KOPT-K1 (cell line): ENCODE data around the gene PRICKLE4.
"Not testable (repeated sequence)": the region's sequence is repeated elsewhere in the genome, so short reads cannot be mapped to it uniquely, and the experiment has no call there.

Experiments used
- H3K27ac ChIP-seq: fragments of 200-600 bp; sonication (generic); 2 replicates; pipeline ENCODE4 v1.5.1; 2016; ENCODE audit warnings: antibody characterized with exemption, mild to moderate bottlenecking, low read depth, low read length; ENCODE audit not compliant: poor library complexity, severe bottlenecking
- H3K36me3 ChIP-seq: fragments of 200-600 bp; sonication (generic); 2 replicates; pipeline ENCODE4 v1.5.1; 2017; ENCODE audit warnings: antibody characterized with exemption, mild to moderate bottlenecking, low read length, moderate library complexity; ENCODE audit not compliant: insufficient read depth
- H3K9me3 ChIP-seq: fragments of 200-600 bp; sonication (generic); 2 replicates; pipeline ENCODE4 v1.5.1; 2017; ENCODE audit warnings: antibody characterized with exemption, low read length, mild to moderate bottlenecking; ENCODE audit not compliant: insufficient read depth, poor library complexity, severe bottlenecking

PRICKLE4 gene

DNA sequence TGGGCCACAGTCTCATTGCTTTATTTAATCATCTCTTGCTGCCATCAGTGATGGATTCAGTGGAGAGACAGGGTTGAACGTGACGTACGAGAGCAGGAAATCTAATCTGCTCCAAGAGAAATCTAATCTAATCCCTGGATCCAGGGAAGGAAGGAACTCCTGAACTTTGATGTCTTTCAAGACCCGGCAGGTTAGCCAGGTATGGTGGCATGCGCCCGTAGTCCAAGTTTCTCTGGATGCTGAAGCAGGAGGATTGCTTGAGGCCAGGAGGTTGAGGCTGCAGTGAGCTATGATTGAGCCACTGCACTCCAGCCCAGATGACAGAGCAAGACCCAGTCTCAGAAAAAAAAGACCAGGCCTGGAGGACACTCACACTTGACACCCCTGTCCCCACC lies 21.9 kb upstream of the PRICKLE4 start:
- no peaks in the 10 kb centered on the region for H3K36me3 ChIP-seq
- no peaks in the 10 kb centered on the region for H3K9me3 ChIP-seq
- H3K27ac ChIP-seq: no peak overlapping the region

DNA sequence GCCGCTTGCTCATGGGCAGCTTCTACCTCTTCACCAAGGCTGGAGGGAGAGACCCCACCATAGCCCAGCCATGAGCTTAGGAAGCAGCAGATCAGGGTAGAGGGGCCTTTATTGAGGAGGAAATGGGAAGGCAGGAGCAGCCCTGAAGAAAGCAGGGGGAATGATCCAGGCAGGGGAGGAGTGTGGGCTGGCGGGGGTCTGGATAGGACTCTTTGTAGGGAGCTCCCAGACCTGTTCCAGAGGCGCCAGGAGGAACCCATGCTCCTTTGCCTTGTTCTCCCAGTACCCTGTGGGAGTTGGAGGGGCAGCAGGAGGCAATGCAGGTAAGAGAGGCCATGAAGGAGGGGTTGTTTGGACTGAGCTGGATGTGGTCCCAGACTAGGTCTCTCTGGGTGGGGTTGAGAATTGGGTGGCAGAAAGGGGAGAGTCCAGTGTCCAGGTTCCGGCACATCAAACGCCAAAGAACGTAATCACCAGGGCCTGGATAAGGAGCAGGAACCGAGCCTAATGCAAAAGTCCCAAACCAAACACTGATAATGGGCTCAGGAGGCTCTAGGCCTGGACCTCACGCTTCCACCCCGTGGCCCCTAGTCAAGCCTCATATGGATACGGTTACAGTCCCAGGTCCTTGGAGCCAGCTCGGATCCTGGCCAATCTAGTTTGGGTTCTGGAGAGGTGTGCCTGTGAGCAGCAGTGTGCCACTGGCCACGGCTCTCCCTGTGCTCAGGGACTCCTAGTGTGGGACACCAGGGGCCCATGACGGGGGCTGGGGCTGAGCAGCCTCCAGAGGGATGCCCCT lies 21.3 kb upstream of the PRICKLE4 start:
- Histone ChIP-seq H3K9me3 (no peaks in the 10 kb centered on the region), H3K36me3 (no peaks in the 10 kb centered on the region), H3K27ac (no peak overlapping the region)

DNA sequence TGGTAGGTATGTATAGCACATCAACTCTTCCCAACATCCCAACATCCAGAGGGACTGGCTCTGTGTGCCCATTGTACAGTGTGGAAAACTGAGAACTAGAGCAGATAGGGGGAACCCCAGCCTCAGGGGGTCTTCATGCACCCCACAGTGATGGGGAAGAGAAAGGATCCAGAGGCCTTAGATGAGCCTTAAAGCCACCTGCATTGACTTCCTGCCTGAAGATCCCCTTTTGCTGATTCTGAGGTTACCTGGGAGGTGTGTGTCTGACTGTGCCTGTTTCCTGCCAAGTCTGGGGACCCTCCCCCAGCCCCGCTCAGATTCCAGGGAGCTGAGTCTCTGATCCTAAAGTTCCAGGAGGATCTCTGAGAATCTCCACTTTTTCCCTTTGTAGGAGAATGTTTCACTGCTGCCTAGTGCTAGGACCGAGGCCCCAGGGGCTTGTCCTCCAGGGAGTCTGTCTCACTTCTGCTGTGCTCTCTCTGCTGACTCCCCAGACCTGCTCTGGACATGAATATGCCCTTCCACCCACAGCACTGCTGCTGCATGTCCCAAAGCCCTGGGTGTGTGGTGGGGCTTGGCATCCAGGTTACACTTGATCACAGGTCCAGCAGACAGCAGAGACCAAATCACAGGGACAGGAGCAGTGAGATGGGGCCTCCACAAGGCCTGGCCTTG lies 20.5 kb upstream of the PRICKLE4 start:
- no peaks in the 10 kb centered on the region for H3K36me3 ChIP-seq
- H3K27ac ChIP-seq: no peak overlapping the region
- H3K9me3 ChIP-seq: no peaks in the 10 kb centered on the region

DNA sequence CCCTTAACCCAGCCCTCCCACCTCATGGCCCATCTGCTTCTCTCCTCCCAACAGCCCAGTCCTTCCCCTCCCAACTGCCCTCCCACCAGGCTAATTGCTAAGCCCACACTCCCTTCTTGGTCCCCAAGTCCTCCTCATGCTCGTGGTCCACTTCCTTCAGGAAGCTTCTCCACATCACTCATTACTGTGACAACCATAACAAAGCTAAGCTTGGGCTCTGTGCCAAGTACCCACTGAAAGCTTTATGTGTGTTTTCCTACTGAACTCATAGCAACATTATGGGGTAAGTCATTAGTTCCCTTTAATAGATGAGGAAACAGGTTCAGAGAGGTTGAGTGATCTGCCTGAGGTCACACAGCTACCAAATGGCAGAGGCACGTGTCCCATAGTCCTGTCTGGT lies 17.1 kb upstream of the PRICKLE4 start:
- Histone ChIP-seq H3K9me3 (no peaks in the 10 kb centered on the region), H3K36me3 (no peaks in the 10 kb centered on the region), H3K27ac (no peak overlapping the region)

DNA sequence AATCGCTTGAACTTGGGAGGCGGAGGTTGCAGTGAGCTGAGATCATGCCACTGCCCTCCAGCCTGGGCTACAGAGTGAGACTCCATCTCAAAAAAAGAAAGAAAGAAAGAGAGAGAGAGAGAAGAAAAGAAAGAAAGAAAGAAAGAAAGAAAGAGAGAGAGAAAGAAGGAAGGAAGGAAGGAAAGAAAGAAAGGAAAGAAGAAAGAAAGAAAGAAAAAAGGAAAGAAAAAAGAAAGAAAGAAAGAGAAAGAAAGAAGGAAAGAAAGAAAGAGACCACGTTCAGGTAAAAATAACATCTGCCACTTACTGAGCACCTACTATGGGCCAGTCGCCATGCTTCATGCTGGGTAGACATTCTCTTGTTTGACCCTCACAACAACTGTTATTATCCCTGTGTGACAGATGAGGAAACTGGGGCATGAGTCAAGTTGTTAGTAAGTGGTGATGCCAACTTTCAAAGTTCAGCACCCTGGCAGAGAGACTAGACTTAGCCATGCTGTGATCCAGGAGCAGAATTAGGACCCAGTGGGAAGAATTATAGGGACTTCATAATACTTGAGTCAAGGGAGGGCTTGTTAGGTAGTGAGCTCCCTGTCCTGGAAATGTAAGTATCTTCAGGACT lies 14.4 kb upstream of the PRICKLE4 start:
- not testable (repeated sequence) for H3K27ac ChIP-seq, H3K36me3 ChIP-seq, H3K9me3 ChIP-seq

DNA sequence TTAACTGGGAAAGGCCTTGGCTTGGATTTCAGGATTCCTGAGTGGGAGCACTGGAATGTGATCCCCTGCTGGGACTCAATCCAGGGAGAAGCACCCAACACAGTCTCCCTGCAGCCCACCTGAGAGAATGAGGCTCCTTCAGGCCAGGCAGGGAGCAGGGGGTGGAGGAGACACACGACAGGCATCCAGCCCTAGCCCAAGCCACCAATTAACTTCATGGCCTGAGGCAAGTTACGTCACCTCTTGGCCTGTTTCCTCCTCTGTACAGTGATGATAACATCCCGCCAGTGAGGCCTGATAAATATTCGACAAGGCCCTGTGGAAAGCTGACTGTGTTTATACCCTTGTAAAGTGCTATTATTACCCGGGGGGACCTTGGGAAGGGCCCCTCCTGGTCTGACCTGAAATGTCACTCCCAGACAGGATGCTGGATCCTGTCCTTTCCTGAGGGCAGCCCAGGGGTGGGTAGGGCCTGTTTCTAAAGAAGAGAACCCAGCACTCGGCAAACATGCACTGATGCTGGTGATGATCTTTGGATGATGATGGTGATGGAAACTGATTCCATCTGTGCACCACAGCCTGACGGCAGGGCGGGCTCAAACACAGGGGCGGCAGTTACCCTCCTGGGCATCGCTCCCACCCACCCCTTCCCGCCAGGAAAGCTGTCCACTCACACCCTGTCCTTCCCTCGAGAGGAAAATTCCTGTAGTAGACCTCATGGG lies 13.3 kb upstream of the PRICKLE4 start:
- no peak overlapping the region for H3K27ac ChIP-seq
- H3K36me3 ChIP-seq: peaks cover 21% of the 10 kb centered on the region; the same call in 1 of the 2 replicates
- H3K9me3 ChIP-seq: no peaks in the 10 kb centered on the region

DNA sequence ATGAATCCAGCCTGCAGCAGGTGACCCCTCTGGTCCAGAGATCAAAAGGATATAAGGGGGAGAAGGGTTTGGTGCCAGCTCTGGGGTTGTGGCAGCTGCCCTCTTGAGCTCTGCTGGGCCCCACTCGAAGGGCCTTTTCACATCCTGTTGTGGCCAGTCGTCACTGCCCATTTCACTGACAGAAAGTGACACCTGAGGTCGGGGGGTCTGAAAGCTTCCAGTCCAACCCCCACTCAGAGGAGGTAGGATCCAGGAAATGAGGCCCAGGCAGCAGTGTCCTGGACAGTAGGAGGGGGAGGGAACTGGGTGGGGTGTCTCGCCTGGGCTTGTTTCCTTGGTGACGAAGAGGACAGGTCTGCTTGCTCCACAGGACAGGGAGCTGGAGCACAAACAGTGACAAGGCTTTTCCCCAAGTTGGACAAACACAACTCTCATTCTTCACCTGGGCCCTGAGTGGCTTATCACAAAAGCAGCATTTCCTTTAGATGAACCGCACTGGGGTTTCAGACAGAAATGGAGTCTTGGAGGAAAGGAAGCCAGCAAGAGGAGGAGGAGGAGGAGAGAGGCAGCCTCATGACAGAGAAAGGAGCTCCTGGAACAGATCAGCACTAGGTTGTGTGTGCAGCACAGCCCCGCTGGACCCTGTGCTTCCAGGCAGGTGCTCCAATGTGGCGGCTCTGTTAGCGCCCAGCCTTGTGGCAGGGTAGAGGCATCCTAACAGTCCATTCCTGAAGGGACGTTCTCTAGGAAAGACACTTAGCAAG lies 11.9 kb upstream of the PRICKLE4 start:
- peak overlapping the region; percentile 51 for H3K27ac ChIP-seq
- H3K36me3 ChIP-seq: peaks cover 27% of the 10 kb centered on the region; the same call in 1 of the 2 replicates
- H3K9me3 ChIP-seq: no peaks in the 10 kb centered on the region

DNA sequence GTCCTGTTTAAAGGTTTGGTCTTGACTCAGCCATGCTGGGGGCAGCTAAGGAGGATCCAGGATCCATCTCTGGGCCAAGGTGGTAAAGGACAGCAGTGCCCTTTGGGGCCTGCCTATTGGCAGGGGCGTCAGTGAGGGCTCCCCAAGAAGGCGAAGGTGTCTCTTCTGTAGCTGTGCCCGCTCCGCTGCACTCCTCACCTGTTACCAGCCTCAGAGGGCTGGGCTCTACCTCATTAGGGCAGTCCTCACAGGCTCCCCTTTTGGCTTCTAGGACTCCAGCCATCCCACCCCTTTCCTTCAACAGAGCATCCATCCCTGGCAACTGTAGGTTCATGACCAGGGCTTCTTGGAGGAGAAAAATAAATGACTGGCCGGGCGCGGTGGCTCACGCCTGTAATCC lies 11.2 kb upstream of the PRICKLE4 start:
- H3K27ac ChIP-seq: peak overlapping the region; percentile 51
- no peaks in the 10 kb centered on the region for H3K9me3 ChIP-seq
- peaks cover 30% of the 10 kb centered on the region; the same call in 1 of the 2 replicates for H3K36me3 ChIP-seq

DNA sequence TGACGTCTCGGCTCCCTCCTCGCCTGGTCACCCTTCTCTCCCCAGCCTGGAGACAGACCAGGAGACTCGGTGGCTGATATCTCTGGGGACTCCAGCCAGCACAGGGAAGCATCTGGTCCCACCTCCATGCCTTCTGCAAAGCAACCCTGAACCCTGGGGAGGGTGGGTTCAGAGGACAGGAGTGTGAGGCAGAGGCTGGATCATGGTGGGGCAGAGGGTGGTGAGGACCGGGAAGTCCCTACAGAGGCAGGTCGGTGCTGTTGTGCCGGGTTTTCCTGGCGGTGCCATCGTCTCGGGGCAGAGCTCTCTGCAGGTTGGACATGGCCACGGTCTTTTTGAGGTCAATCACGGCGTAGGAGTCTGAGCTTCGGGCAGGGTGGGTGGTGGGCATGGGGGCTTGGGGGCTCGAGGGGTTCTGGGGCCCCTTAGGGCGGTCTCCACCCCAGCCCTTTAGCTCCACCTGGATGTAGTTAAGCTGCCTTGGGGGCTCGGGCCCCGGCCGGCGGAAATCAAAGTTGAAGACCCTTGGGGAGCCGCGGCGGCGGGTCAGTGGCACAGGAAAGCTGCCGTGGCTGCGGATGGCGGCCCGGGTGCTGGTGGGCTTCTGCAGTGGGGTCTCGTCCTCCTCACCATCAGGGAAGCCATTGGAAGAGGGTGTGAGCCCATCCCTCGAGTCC lies 10.1 kb upstream of the PRICKLE4 start:
- H3K9me3 ChIP-seq: no peaks in the 10 kb centered on the region
- peaks cover 41% of the 10 kb centered on the region; the same call in 1 of the 2 replicates for H3K36me3 ChIP-seq
- H3K27ac ChIP-seq: no peak overlapping the region

DNA sequence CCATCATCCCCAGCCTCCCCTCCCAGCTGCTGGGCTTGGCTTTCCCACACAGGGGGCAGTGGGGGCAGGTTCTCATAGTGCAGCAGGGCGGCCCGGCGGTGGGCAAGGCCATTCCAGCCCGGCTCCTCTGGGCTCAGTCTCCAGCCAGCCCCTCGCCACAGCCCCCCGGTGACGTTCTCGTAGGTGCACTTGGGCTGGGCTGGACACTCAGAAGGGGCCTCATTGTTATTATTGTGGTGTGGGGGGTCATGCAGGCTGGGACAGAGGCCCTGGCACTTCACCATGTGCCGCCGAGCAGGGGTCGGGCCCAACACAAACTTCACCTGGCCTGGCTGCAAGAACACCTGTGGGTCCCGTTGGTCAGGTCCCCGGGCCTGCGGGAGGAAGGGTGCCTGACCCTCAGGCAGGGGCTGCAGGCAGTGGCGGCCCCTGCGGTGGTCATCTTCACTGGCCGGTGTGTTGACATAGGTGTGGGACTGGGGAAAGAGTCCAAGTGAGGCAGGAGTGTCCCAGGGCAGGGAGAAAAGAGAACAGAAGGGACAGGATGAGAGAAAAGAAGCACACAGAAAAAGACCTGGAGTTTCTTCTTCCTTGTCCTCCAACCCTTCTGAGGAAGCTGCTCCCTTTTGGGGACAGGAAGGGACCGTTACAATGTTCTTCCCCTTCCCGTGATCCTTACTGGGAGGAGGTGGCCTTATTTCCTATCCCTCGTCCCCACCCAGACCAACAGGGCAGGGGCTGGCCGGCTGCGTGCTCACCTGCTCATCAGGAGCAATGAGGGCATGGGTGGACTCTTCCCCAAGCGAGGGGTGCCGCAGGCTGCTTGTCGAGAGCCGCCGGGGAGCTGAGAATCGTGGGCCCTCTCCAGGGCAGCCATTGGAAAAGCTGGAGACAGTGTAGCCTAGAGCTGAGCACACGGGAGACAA lies 9.3 kb upstream of the PRICKLE4 start:
- Histone ChIP-seq H3K36me3 (peaks cover 44% of the 10 kb centered on the region; the same call in 1 of the 2 replicates), H3K9me3 (no peaks in the 10 kb centered on the region), H3K27ac (no peak overlapping the region)

DNA sequence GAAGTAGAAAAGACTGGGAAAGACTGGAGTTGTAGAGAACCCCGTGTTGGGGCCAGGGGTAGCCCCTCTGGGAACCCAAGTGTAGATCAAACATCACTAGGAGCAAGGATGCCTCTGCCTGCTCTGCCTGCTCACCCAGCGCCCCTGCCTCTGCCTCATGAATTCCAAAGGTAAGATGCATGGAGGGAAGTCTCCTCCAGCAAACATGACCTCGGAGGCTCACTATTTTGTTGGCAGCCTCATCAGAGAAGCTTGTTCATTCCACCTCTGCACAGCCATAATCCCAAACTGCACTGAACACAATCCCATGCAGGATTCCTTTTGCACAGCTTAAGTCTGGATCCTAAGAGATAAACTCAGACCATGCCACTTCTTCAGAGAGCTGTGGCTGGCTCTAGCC lies 5.7 kb upstream of the PRICKLE4 start:
- no peaks in the 10 kb centered on the region for H3K9me3 ChIP-seq
- H3K27ac ChIP-seq: no peak overlapping the region
- peaks cover 53% of the 10 kb centered on the region; the same call in 1 of the 2 replicates for H3K36me3 ChIP-seq

DNA sequence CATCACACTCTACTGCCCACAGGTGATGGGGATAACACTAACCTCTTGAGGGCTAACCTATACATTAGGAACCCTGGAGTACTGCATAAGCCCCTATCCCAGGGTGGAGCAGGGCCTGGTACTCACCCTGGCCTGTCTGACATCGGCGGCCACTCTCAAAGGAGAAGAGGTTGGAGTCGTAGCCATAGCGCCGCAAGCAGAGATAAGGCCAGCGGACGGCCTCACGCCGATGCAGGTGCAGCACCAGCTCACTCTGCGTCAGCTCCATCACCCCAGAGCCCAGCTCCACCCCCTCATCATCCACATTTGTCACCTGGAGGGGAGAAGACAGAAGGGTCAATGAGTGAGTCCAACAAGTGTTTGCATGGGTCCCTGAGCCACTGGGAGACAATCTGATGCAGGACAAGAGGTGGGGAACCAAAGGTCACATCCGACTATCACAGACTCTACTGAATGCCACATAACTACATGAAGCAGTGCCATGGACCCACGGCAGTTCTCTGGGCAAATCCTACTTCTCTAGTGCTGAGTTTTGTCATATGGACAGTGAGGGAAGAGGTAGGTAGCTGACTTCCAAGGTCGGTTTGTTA lies 5.2 kb upstream of the PRICKLE4 start:
- Histone ChIP-seq H3K36me3 (peaks cover 51% of the 10 kb centered on the region; the same call in 1 of the 2 replicates), H3K27ac (no peak overlapping the region), H3K9me3 (no peaks in the 10 kb centered on the region)
